GM12878 (cell line): ENCODE measurements around the gene PLCB4. TPM values are rescaled to one million over a fixed set of nuclear protein-coding genes. Genes with fewer than 3 reads are reported as not detected.

Source experiments
- ATAC-seq: fragments of 200-7000 bp; cut with Tn5 transposase; 3 replicates; pipeline ENCODE4 v1.9.1; 2020; ENCODE audit warnings: mild to moderate bottlenecking, moderate library complexity
- BruUV-seq: library from RNA; stranded (reverse); fragments of 400-500 nt; replicated peaks from 2 replicates; lab custom pipeline; 2021; lab: Mats Ljungman, UMichigan
- CTCF ChIA-PET: fragments of 300-600 bp; sonication (Branson Sonifier 250); formaldehyde crosslinking; extraction: SDS; loops from one replicate; lab custom pipeline; 2021; ENCODE audit warnings: inconsistent platforms; lab: Yijun Ruan, JAX
- POLR2A ChIA-PET: fragments of 350-600 bp; formaldehyde crosslinking; extraction: SDS; loops from one replicate; lab custom pipeline; 2021; ENCODE audit warnings: inconsistent platforms; lab: Charles Lee
- RAD21 ChIA-PET: fragments of 300-600 bp; sonication (Branson Sonifier 250); formaldehyde crosslinking; loops from one replicate; lab custom pipeline; 2023; ENCODE audit warnings: antibody characterized with exemption; ENCODE audit not compliant: unreplicated experiment; lab: Charles Lee
- SMC1A ChIA-PET: fragments of 300-600 bp; sonication (Branson Sonifier 250); formaldehyde crosslinking; loops from one replicate; lab custom pipeline; 2023; ENCODE audit not compliant: unreplicated experiment, uncharacterized antibody; lab: Charles Lee
- DNase-seq: peaks from one replicate; pipeline ENCODE4 v3.0.0-alpha.2; 2011; ENCODE audit warnings: low read depth, low spot score
- FAIRE-seq: peaks from 3 replicates; lab custom pipeline; 2011; peaks lifted over from hg19 to GRCh38; lab: Jason Lieb, UNC
- H2AFZ ChIP-seq: 2 replicates; pipeline ENCODE4 v1.6.0; 2011; ENCODE audit warnings: low read depth, low read length, control low read depth; ENCODE audit not compliant: control insufficient read depth
- H3K27ac ChIP-seq: 2 replicates; pipeline ENCODE4 v1.5.1; 2011; ENCODE audit warnings: control low read depth; ENCODE audit not compliant: control insufficient read depth, insufficient read depth
- H3K27me3 ChIP-seq, 2 experiments: replicated peaks in 1 of 2; 2 replicates each; pipeline versions ENCODE4 v1.6.0 to v1.6.1; 2011; ENCODE audit warnings: low read length in 1 of 2; ENCODE audit not compliant: control insufficient read depth in 2 of 2, insufficient read depth in 2 of 2
- H3K36me3 ChIP-seq, 2 experiments: 2 replicates each; pipeline ENCODE4 v1.5.1; 2011; ENCODE audit warnings: low read length in 1 of 2; ENCODE audit not compliant: control insufficient read depth in 2 of 2, insufficient read depth in 2 of 2
- H3K4me1 ChIP-seq: 2 replicates; pipeline ENCODE4 v1.6.1; 2011; ENCODE audit warnings: mild to moderate bottlenecking, low read length, moderate library complexity, mixed read lengths; ENCODE audit not compliant: control insufficient read depth, insufficient read depth
- H3K4me2 ChIP-seq: 2 replicates; pipeline ENCODE4 v1.6.0; 2011; ENCODE audit warnings: control low read depth; ENCODE audit not compliant: control insufficient read depth, insufficient read depth
- H3K4me3 ChIP-seq: fragments of 200-600 bp; sonication (generic); 2 replicates; pipeline ENCODE4 v1.5.1; 2016
- H3K79me2 ChIP-seq: 2 replicates; pipeline ENCODE4 v1.6.0; 2011; ENCODE audit warnings: low read length; ENCODE audit not compliant: control insufficient read depth, insufficient read depth
- H3K9ac ChIP-seq: 2 replicates; pipeline ENCODE4 v1.8.0; 2011; ENCODE audit warnings: low read length, control low read depth, mixed read lengths; ENCODE audit not compliant: control insufficient read depth, insufficient read depth
- H3K9me3 ChIP-seq: replicated peaks from 3 replicates; pipeline ENCODE4 v1.5.1; 2011; ENCODE audit warnings: mild to moderate bottlenecking, low read length; ENCODE audit not compliant: control insufficient read depth, insufficient read depth
- H4K20me1 ChIP-seq: 2 replicates; pipeline ENCODE4 v1.6.0; 2011; ENCODE audit not compliant: control insufficient read depth, insufficient read depth
- NBN ChIP-seq: fragments of 450-650 bp; IDR thresholded peaks from 2 replicates; pipeline ENCODE4 v1.6.1; 2016
- SP1 ChIP-seq: IDR thresholded peaks from one replicate; pipeline ENCODE4 v1.6.1; 2011; ENCODE audit warnings: low read depth, low read length
- ZBTB11 ChIP-seq: fragments of 450-650 bp; formaldehyde crosslinking; IDR thresholded peaks from 2 replicates; pipeline ENCODE4 v1.5.0; 2022; ENCODE audit warnings: mild to moderate bottlenecking, missing genetic modification characterization
- in situ Hi-C: fragments of 300-500 bp; cut with MboI; formaldehyde crosslinking; loops from 9 replicates; pipeline ENCODE4 v1.14.3; 2018; ENCODE audit warnings: mixed read lengths
- intact Hi-C: fragments of 100-400 bp; cut with micrococcal nuclease; formaldehyde crosslinking; loops from one replicate; pipeline ENCODE4 v1.14.2; 2022; ENCODE audit not compliant: unreplicated experiment
- polyA plus RNA-seq, 11 experiments: library from polyadenylated mRNA; depleted of rRNA in 4 of 11; unstranded in 6 of 11; stranded (reverse) in 5 of 11; fragments of >200 nt; fragmentation: Nextera tagmentation in 4 of 11; fragmentation: Illumina TruSeq in 1 of 11; extraction: Ambion mirVana in 4 of 11; extraction: Trizol in 1 of 11; gene quantifications; 1 replicate in 1 of 11; 2 replicates in 10 of 11; pipeline versions ENCODE4 v1.2.1 to v1.2.3, GENCODE V29; 2011 to 2016; ENCODE audit warnings: inconsistent platforms in 2 of 11, missing spikeins in 2 of 11, low read depth in 1 of 11
- total RNA-seq, 4 experiments: library from RNA; depleted of rRNA in 3 of 4; stranded (reverse); fragments of >200 nt in 3 of 4; fragmentation: Illumina TruSeq in 1 of 4; extraction: Trizol in 1 of 4; gene quantifications; 2 replicates each; pipeline versions ENCODE4 v1.2.1 to v1.2.3, GENCODE V29; 2013 to 2021
- TF ChIP-seq, protein P1 (sequence below): IDR thresholded peaks from 2 replicates; pipeline ENCODE4 v1.6.1; 2012; ENCODE audit warnings: mild to moderate bottlenecking, low read depth, low read length

PLCB4 gene
- total and polyA plus RNA-seq, 10 of the 15 experiments (the other 5 are each of a cell fraction or from before 2014, with no cell fraction given), result not detected

GRCh38 chr20:9102456-9102855 is 33.6 kb downstream of the PLCB4 start:
- no TSS peak for BruUV-seq
- no peaks in the 10 kb centered on the region for H3K79me2 ChIP-seq
- in situ Hi-C loops (no loop called here), intact Hi-C loops (no loop called here)
- ChIA-PET CTCF (no interaction called here), POLR2A (no interaction called here), SMC1A (no interaction called here), RAD21 (no interaction called here)
- no peaks in the 10 kb centered on the region for H3K4me1 ChIP-seq
- H3K9me3 ChIP-seq, result no peaks in the 10 kb centered on the region
- H4K20me1 ChIP-seq, result no peaks in the 10 kb centered on the region
- ATAC-seq (no peak), FAIRE-seq (no peak), DNase-seq (no peak)
- no peaks in the 10 kb centered on the region for H3K36me3 ChIP-seq
- TF ChIP-seq, protein P1, sequence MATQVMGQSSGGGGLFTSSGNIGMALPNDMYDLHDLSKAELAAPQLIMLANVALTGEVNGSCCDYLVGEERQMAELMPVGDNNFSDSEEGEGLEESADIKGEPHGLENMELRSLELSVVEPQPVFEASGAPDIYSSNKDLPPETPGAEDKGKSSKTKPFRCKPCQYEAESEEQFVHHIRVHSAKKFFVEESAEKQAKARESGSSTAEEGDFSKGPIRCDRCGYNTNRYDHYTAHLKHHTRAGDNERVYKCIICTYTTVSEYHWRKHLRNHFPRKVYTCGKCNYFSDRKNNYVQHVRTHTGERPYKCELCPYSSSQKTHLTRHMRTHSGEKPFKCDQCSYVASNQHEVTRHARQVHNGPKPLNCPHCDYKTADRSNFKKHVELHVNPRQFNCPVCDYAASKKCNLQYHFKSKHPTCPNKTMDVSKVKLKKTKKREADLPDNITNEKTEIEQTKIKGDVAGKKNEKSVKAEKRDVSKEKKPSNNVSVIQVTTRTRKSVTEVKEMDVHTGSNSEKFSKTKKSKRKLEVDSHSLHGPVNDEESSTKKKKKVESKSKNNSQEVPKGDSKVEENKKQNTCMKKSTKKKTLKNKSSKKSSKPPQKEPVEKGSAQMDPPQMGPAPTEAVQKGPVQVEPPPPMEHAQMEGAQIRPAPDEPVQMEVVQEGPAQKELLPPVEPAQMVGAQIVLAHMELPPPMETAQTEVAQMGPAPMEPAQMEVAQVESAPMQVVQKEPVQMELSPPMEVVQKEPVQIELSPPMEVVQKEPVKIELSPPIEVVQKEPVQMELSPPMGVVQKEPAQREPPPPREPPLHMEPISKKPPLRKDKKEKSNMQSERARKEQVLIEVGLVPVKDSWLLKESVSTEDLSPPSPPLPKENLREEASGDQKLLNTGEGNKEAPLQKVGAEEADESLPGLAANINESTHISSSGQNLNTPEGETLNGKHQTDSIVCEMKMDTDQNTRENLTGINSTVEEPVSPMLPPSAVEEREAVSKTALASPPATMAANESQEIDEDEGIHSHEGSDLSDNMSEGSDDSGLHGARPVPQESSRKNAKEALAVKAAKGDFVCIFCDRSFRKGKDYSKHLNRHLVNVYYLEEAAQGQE, result no peak
- TF ChIP-seq ZBTB11 (no peak), SP1 (no peak), NBN (no peak)
- H3K27ac ChIP-seq, result no peak overlapping the region
- no peak overlapping the region for H2AFZ ChIP-seq
- H3K9ac ChIP-seq, result no peak overlapping the region
- no peak overlapping the region for H3K4me3 ChIP-seq
- no peak overlapping the region for H3K4me2 ChIP-seq
- H3K27me3 ChIP-seq, result no peaks in the 10 kb centered on the region
